ENCODE data around the gene PERCC1.
"Not testable (repeated sequence)": the region's sequence is repeated elsewhere in the genome, so short reads cannot be mapped to it uniquely, and the experiment has no call there.

Gene PERCC1

DNA sequence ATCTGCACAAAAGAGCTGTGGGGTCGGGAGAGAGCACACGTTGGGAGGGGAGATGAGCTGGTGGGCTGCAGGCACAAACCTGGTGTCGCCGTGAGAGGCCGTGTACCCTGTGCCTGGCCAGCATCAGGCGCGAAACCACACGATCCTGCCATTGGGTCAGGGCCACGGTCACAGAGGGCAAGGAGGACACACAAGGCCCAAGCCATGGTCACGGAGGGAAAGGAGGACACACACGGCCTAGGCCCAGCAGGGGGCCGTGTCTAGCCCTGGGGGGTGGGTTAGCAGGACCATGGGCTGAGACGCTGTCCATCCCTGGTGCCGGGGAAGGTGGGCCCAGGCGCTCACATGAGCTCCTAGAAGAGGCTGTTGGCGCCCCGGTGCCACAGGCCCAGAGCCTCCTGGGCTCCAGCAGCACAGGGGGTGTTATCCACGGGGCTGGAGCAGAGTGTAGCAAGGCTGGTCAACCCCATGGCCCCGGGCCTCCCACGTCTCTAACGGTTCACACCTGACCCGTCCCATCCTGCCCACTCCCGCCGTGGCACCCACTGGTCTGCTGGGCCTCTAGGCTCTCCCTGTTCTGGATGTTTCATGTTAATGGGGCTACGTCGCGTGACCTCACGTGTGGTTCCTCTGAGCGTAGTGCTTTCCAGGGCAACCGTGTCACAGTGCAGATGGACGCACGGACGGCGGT is 21.0 kb downstream of the PERCC1 start:
- no peak for DNase-seq

DNA sequence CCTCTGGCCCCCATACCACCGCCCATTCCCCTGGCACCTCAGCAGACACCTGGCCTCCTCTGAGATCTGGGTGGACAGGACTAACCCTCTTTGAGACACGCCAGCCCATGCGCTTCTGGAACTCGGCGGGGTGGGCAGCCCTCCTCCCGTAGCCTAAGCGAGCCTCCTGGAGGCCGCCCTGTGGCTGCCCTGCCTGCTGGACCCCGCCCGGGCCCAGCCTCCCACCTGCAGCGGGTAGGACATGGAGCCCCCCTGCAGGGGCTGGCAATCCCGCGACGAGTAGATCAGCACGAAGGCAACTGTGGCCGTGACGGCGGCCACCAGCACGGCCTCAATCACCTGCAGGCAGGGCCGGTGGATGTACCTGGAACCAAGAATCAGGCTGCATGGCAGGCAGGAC is 21.7 kb downstream of the PERCC1 start:
- DNase-seq: no peak

DNA sequence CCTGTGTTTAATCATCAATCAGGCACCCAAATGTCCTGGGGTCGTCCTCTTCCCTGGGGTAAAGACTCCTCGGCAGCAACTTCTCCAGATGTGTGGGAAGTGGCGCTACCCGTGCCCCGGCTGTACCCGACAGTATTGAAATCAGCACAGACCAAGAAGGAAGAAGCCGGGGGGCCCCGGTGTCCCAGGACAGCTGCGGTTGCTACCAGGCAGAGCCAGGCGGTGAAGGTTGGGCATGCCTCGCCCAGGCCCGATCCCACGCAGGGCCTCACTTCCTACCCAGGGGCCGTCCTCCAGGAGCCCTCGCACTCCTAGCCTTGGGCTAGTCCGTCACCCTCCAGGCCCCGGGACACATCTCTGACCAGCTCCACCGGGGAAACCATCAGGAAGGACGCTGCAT is 22.4 kb downstream of the PERCC1 start:
- no peak for DNase-seq

DNA sequence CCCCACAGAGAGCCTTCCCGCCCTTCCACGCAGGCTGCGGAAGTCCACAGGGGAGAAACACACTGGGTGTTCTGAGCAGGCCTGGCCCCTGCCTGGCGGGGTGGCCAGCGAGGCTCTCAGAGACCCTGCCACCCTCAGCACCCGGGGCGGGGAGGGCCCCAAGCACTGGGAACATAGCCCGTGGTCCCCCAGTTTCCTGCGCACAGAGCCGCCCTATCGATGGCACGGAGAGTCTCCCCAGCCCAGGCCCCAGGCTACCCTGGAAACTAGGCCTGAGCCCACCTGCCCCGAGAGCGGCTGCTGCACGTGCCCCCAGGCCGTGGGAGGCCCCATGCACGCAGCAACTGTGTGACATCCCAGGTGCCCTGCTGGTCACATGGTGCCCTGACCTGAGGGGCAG is 23.7 kb downstream of the PERCC1 start:
- no peak for DNase-seq

DNA sequence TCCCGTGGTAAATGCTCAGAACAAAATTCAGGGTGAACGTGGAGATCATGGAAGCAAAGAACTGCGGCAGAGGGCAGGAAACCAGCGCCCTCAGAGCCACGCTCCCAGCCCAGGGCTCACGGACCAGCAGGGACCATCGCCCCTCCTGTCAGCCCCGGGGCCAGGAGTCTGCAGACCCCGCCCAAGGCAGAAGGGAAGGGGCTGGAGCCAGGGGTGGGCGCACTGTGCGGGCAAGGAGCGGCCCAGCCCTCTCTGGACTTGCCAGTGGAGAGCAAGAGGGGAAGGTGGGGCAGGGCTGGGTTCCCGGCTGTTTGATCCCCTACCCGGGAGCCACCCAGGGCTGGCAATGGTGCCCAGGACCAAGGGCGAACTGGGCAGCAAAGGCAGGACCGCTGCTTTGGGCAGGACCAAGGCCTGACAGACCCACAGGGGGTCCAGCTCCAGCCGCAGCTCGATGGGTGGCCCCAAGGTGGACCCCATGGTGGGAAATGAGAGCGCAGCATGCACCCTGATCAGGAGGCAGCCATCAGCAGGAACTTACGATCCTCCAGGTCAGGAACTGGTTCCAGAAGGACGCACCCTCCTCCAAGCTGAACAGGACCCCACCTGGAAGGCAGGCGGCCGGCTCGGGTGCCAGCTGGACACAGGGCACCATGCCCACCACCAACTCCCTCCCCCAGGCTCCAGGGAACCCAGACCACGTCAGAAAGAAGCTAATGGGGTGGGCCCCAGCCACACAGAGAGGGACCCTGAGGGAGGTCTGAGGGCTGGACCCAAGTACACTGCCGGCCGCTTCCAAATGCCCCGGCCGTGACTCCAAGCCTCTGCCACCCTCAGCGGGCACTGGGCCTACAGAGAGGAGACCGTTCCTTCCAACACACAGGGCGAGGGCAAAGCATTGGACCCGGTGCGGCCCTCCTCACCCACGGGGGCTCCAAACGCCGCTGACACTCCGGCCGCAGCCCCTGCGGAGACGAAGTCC is 24.6 kb downstream of the PERCC1 start:
- DNase-seq: no peak

DNA sequence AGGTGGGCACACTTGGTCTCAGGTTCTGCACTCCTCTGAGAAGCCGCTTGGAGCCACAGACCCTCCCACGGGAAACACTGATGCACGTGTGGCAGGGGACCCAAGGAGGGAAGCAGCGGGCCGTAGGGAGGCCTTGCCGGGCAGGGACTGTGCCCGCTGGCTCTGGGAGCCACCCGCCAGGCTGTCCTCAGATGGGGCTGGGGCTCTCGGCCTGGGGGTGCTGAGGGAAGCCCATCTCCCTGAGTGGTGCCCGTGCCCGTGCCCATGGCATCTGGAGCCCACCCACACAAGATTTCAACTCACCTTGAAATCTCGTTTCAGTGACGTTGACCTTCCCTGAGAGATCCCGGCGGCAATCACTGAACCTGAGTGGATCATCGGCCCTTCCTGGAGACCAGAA is 26.1 kb downstream of the PERCC1 start:
- DNase-seq: no peak

DNA sequence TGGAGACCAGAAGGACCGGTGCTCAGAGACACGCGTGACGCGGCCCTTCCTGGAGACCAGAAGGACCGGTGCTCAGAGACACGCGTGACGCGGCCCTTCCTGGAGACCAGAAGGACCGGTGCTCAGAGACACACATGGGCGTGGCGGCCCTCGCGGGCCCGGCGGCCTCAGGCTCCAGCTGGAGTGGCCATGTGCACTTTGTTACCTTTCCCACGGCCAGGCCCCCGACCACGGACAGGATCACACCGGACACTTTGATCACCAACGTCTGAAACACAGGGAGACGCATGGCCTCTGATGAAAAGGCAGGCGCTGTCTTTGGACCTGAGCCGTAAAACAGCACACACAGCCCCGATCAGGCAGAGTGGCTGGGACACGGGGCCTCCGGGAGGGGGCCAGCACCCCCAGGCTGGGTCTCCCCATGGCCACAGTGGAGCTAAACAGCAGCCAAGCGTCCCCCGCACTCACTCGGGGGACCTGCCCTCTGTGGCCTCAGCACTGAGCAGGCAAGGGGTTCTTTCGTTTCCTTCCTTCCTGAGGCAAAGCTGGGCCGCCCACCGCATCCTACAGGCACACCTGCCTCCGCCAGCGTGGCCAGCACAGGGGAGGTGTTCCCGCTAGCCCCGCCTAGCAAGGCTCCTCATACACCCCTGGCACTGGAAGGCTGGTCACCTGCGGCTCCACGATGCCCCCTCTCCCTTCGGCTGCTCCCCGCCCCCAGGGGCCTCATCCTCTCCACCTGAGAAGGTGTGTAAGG is 26.8 kb downstream of the PERCC1 start:
- no peak for DNase-seq

DNA sequence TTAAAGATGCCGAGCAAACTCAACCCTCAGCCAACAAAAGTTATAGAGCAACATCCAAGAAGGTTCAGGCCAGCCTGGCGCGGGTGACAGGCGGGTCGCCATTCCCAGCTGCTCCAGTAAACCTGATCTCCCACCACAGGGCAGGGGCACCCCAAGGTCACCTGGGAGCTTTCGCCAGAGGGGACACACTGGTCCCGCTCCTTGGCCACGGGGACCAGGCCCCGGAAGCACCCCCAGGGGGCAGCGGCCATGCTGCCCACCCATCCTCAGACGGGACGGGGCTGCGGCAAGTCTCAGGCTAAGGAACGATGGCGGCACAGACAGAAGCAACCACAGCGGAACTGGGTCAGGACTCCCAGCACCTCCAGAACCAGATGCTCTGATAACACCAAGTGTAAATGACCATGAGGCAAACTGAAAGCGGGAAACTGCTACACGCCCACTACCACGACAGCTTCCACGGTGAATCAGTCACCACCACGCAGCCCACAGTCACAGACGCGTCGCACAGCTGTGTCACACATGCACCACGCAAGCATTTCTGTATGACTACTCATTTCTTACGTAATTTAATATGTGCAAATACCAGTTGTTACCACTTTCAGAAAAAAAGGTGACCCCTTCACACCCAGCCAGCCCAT is 27.6 kb downstream of the PERCC1 start:
- no peak for DNase-seq

DNA sequence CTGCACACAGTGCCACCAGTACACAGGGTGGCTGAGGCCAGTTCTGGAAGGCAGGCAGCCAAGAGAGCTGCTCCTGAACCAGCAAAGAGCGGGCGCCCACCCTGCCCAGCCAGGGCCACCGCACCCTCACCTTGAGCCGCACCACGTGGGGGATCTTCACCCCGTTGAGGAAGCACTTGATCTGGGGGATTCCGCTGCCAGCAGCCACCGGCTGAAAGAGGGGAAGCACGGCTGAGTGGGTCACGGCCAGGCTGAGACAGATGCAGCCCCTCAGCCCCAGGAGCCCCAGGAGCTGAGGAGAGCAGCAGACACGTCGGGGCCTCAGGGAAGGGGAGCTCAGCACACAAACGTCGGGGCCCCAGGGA is 28.1 kb downstream of the PERCC1 start:
- DNase-seq: no peak

DNA sequence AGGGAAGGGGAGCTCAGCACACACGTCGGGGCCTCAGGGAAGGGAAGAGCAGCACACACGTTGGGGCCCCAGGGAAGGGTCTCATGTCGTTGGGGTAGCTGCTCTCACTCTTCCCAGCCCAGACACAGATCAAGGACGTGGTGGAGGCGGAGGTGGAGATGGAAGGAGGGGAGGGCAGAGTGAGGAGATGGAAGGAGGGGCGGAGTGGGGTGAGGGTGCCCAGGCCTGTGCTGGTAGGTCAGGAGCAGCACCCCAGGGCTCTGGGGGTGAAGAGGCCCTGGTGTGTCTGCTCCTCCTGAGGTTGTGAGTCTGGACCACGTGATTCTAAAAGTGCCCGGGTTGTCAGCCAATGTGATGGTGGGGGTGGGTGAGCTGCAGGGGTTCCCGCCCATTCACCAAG is 29.1 kb downstream of the PERCC1 start:
- no peak for DNase-seq

DNA sequence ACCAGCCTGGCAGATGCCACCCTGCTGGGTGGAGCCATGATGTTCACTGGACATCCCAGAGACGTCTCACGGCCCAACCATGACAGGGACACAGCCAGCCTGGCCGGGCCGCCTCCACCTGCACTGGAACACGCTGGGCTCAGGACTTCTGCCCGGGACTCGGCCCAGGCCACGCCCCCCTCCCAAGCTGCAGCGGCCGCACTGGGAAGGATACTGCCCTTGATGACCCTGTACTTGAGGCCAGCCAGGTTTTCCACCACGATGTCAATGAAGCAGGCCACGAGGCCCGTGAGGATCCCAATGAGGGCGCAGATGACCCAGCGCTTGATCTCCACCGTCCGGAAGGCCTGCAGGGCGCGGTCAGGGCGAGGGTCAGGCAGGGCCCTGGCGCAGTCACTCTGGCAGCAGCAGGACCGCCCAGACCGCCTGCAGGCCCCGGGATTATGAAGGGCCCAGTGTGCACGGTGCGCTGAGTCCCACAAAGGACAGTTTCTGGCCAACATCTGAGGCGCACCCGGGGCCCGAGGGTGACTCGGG is 29.8 kb downstream of the PERCC1 start:
- no peak for DNase-seq

DNA sequence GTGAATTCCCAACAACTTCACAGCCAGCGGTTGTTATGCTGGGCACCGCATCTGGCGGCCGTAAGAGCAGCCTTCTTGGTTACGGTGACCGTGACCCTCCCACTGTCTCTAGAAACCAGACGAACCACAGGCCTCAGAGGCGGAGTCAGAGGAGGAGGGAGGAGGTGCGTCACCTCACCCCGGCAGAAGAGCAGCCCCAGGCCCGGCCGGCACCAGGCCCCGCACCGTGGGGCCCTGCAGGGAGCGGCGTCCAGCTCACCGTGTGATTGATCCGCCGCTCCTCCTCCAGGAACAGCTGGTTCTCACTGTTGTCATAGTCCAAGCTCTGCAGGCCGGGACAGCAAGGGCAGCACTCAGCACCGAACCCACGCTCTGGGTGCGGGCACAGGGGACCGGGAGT is 30.3 kb downstream of the PERCC1 start:
- DNase-seq: no peak

DNA sequence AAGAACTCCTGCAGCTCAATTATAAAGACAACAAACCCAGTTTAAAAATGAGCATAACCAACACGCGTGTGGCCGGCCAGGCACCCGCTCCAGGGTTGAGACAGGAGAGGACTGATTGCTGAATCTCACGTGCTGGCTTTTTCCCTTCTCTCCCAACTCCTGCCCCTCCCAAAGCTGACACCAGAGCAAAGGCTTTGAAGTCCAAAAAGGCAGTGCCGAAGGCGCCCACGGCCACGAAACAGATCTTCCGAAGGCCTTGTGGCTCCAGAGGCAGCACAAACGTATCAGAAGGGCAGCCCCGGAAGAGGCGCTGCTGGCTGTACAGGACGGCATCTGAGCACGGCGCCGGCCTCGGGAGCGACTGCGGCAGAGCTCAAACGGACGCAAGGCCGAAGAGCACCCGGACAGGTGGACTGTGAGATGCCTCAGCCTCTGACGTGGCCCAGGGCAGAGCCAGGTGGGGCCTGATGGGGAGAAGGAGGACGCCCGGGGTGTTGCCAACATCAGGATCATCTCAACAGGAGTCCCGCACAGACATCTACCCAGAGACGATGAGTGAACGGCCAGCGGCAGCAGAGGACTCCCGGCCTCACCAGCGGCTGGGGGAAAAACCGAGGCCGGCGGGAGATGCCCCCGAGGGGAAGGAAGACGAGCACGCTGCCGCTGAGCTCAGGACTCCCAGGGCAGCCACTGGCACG is 33.5 kb downstream of the PERCC1 start:
- DNase-seq: no peak

DNA sequence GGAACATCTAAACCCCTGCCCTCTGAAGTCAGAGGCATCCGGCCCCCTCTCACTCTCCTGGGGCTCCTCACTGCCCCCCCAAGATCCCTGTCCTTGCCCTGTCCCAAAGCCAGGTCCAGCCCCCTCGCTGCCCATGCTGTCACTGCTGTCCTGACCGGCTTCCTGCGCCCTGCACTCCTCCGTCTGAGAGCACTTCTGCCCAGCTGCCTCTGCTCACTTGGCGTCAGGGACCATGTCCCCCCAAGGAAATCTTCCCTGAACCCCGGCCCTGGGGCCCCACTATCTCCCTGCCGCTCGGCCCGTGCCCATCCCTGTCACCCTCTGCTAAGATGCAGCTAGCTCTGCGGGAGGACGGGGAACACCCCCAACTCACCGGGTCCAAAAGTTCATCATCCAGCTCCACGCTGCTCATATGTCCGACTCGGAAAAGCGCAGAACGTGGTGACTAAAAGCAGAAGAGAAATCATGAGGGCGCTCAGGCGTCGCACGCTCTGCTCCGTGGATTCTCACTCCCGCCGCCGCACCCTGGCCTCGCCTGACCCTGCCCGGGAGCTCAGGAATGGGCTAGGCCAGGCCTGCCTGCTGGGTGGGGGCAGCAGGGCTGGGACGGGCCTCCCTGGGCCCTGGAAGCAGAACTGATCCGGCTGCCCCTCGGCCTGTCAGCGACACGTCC is 34.2 kb downstream of the PERCC1 start:
- DNase-seq: no peak

DNA sequence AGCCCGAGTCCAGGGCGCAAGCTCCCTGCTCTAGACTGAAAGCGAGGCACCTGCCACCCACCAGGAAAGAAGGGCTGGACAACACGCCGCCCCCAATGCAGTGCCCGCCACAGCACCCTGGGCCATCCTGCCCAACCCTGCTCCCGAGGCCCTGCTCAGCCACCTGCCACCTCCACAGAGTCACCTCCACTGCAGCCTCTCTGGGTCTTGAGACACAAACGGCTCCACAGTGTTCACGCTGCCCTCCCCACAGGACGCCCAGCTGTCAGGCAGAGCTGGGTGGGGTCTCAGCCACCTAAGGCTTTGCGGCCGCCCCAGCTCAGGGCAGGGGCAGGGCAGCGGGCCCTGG is 34.7 kb downstream of the PERCC1 start:
- DNase-seq: no peak

DNA sequence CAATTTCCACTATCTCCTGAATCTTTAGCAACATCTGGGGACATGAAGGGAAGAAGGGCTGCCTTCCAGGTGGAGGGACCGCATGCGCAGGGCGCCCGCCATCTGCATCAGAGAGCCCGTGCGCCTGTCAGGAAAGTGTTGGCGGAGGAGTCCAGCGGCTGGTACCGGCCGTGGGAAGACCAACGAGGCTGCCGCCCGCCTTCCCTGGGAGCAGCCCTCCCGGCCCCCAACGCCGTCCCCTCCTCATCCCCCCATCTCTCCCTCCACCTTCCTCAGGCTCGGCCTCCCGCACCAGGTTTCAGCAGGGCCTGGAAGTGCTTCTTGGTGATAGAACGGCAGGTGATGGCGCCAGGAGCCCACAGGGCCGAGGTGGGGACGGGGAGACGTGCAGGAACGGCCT is 35.2 kb downstream of the PERCC1 start:
- DNase-seq: no peak

DNA sequence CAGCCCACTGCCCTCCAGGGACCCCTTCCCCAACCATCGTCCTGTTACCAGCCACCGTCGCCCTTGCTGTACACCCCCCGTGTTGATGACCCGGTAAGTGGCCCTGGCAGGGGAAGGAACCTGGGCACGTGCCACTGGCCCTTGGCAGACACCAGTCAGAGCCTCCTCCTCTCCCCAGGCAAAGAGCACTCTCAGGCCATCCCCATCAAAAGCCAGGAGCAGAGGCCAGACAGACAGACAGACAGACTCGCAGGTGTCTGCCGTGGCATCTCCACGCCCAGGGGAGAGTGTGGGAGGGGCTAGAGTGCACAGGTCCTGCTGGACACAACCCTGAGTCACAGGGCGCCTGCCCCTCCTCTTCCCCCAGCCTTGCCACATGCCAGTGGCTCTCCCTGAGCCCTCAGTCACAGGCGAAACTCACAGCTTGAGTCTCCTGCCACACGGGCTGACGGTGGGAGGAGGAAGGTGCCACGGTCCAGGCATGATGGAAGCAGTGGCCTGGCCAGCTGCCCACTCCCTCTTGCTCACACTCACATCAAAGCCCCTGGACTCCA is 36.2 kb downstream of the PERCC1 start:
- DNase-seq: no peak

DNA sequence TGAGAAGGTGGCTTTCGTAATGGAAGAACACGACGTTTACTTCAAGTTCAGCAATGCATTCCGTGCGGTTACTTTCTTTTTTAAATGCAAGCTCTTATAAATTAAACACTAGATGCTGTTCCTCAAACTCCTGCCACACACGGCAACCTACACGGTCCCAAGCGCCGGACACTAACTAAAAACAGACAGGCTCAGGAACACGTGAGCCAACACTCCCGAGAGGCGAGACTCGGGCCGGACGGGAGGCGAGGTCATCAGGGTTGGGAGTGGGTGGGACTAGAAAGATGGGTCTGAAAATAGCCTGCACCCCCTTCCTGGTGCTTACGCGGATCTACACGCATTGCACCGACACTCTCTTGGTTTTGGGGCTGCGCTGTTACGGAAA is 37.5 kb downstream of the PERCC1 start:
- DNase-seq: no peak

DNA sequence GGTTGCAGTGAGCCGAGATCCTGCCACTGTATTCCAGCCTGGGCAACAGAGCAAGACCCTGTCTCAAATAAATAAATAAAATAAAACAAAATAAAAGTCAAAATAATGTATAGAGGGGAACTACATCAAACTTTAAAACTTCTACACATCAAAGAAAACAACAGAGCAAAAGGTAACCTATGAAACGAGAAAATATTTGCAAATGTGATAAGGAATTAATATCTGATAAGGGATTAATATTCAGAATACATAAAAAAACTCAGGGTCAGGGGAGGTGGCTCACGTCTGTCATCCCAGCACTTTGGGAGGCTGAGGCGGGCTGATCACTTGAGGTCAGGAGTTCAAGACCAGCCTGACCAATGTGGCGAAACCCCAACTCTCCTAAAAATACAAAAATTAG is 38.3 kb downstream of the PERCC1 start:
- DNase-seq: not testable (repeated sequence)

DNA sequence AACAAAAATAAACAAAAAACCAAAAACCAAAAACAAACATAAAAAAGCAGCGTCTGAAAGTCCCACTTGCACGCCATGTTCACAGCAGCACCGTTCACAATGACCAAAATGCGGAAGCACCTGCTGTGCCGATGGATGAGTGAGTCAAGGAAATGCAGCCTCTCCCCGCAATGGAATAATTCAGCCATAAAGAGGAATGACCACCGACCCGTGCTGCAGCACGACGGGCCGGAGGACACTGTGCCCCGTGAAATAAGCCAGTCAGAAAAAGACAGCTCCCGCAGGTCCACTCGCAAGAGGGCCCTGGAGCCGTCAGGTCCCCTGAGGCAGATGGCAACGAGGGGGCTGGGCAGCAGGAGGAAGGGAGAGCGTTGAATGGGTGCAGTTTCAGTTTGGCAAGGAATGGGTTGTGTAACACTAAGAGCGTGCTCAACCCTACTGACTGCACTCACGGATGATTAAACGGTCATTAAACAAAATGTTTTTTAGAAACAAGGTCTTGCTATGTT is 38.9 kb downstream of the PERCC1 start:
- no peak for DNase-seq
